GM12875 (cell line): ENCODE measurements around the gene ERCC8.

Source experiments
- H3K4me3 ChIP-seq: one replicate; pipeline ENCODE4 v1.5.1; 2011; ENCODE audit warnings: low read depth, low read length, control low read depth
- CTCF ChIP-seq: IDR thresholded peaks from 2 replicates; pipeline ENCODE4 v1.5.1; 2011; ENCODE audit warnings: low read depth, mild to moderate bottlenecking, control low read depth, inconsistent platforms, low read length, moderate library complexity, borderline replicate concordance; ENCODE audit not compliant: insufficient read depth

The ERCC8 gene

GRCh38 chr5:60978968-60979367 lies 34.1 kb upstream of the ERCC8 start:
- no peak for TF ChIP-seq CTCF
- H3K4me3 ChIP-seq: no peak overlapping the region

- no peak for TF ChIP-seq CTCF
- H3K4me3 ChIP-seq: no peak overlapping the region
These were observed 33.3 kb upstream of the ERCC8 start for GRCh38 chr5:60977956-60978737.

GRCh38 chr5:60972231-60972630 lies 27.4 kb upstream of the ERCC8 start:
- no peak overlapping the region for H3K4me3 ChIP-seq
- TF ChIP-seq CTCF: no peak

GRCh38 chr5:60961685-60962084 lies 16.8 kb upstream of the ERCC8 start:
- no peak overlapping the region for H3K4me3 ChIP-seq
- TF ChIP-seq CTCF: no peak

- H3K4me3 ChIP-seq: no peak overlapping the region
- peak; percentile 36; the same call in 1 of the 2 replicates for TF ChIP-seq CTCF
These were observed 15.7 kb upstream of the ERCC8 start for GRCh38 chr5:60960591-60960990.

- no peak for TF ChIP-seq CTCF
These were observed 14.3 kb upstream of the ERCC8 start for GRCh38 chr5:60959156-60959555.

GRCh38 chr5:60958712-60959111 lies 13.8 kb upstream of the ERCC8 start:
- H3K4me3 ChIP-seq: no peak overlapping the region
- TF ChIP-seq CTCF: no peak

More at GRCh38 chr5:60959156-60959555, 14.3 kb upstream of the ERCC8 start:
- no peak overlapping the region for H3K4me3 ChIP-seq
